ENCODE data around the gene ASTL.

ASTL gene

DNA sequence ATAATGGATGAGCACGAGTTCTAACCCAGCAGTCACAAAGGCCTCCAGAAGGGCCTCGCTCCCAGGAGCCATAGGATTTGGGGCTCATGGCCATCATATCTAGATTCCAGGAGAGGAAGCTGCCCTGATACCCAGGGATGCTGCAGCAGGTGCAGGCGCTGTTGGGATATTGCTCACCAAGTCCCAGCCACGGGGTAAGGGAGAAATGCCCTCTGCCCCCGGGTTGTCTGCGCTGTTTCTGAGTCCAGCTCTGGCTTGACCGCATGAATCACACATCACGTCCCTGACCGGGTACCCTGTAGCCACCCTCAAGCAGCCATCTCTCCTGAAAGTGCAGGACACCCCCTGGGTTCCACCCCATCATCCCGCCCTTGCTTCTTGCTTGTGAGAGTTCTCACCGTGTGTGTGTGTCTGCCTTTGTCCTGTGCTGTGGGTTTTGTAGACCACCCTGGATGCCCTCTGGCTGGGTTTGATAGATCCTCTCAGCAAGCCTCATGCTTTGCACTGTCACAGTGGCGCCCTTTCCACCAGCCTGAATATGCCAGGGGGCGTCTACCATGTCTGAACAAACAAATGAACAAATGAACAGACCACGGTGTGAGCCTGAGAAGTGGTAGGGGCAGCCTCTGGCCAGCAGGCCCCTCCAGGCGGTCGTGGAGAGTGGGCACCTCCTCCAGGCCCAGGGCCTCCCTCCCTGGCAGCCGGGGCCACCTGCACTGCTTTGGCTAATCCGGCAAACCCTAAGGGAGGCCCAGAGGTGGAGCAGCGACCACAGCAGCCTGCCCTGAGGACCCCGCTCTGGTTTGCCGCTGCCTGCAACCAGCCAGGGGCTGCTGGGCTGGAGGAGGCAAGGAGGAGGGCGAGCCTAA, 54.1 kb downstream of the ASTL start:
- DNase-seq (ENCODE audit: low read depth, low spot score), result no peak

- no peak for DNase-seq (ENCODE audit: low read depth, low spot score)
Observed at GRCh38 chr2:96083064-96083939, 55.0 kb downstream of the ASTL start.

DNA sequence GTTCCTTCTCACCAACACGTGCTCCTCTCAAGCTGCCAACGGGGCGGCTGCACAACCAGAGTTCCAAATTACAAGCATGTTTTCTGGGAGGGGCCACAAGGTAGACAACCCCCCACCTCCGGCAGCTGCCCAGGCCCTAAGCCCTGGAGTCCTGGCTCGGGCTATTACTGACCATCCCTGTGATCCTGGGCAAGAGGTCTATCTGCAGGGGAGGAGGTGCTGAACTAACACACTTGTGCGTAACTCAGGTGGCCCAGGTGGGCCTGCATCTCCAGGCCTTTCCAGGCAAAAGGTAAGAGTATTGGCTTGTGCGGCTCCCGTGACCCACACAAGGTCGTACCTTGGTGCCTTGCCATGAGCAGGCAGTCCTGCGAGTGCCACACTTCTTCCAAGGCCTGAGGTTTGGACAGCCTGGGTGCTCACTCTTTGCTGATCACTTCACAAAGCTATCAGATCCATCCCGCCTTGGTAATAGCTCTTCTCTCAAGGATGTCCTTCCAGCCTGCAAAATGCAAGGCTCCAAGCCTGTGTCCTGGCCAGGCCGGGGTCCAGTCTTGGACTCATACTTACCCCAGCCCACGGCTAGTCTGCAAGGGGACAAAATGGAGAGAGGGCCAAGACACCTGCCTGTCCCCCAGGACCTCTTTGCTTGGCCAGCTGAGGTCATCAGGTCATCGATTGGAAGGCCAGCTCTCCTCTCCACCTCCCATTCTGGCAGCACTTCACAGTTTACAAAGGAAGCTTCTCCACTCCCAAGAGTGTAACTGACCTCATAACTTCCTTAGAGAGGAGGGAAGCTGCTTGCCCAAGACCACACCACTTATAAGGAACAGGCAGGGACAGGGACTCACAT, 55.9 kb downstream of the ASTL start:
- no peak for DNase-seq (ENCODE audit: low read depth, low spot score)

DNA sequence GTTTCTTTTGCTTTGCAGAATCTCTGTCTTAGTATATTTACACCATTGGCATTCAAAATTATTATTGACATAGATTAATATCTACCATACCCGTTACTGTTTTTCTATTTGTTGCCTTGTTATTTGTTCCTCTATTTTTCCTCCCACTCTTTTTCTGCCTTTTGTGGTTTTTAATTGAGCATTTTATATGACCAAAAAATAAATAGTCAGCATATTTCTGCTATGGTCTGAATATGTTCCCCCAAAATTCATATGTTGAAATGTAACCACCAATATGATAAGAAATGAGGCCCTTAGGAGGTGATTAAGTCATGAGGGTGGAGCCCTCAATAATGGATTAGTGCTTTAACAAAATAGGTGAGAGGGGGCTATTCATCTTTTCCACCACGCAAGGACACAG, 57.3 kb downstream of the ASTL start:
- no peak for DNase-seq (ENCODE audit: low read depth, low spot score)

DNA sequence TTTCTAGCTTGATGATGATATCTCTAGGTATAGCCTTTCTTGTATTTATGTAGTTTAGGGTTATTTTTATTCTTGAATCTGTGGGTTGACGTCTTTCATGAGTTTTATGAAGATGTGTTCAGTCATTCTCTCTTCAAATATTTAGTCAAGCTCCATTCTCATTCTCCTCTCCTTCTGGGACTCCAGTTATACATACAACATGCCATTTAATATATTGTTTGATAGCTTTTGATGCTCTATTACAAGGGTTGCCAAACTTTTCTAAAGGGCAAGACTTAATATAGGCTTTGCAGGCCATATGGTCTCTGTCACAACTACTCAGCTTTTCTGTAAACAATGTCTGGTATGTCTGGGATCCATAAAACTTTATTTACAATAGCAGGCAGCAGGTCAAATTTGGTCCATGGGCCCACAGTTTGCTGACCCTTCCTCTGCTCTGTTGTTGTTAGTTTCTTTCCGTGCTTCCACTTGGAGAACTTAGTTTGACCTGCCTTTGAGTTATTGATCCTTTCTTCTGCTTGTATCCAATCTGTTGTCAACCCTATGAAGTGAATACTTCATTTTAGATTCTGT, 63.0 kb downstream of the ASTL start:
- no peak for DNase-seq (ENCODE audit: low read depth, low spot score)

DNA sequence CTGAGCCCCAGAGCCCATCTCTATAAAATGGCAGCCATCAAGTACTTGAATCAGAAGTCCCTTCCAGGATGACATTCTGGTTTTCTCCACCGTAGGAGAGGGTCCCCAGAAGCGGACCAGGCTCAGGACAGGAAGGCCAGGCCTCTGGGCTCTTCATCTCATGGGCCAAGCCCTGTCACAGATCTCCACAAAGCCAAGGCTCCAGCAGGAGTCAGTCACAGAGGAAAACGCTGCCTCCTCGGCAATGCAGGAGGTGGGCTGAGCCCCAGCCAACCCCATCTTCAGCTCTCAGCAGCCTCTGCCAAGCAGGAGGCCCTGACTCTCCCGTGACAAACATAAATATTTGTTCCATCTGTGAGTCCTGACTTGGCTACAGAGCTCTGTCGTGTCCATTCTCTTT, 64.1 kb downstream of the ASTL start:
- DNase-seq (ENCODE audit: low read depth, low spot score), result no peak

- no peak for DNase-seq (ENCODE audit: low read depth, low spot score)
Observed at GRCh38 chr2:96073170-96073775, 65.0 kb downstream of the ASTL start.

All from smooth muscle cell of the brain vasculature (primary cell).